Esophagus muscularis mucosa (tissue), 4 donors: Measurements from ENCODE around the gene HYAL1. TPM values are rescaled to one million over a fixed set of nuclear protein-coding genes. Genes with fewer than 3 reads are reported as not detected.
A peak's percentile ranks its signal among the peaks of the same experiment; 100 is the strongest.

Experiments used
- DNase-seq: peaks from one replicate; pipeline ENCODE4 v3.0.0-alpha.2; 2017; ENCODE audit errors: extremely low spot score
- H3K27ac ChIP-seq, 4 donors: fragments of 200-600 bp; sonication (generic); replicated peaks in 1 of 4; 1 replicate in 3 of 4; 2 replicates in 1 of 4; pipeline ENCODE4 v1.5.1; 2016 to 2019; ENCODE audit warnings: mild to moderate bottlenecking in 1 of 4
- H3K27me3 ChIP-seq, 4 donors: fragments of 200-600 bp; sonication (generic); one replicate each; pipeline versions ENCODE4 v1.5.1 to v1.6.0; 2016 to 2019
- H3K36me3 ChIP-seq, 4 donors: fragments of 200-600 bp; sonication (generic); one replicate each; pipeline ENCODE4 v1.5.1; 2016 to 2019
- H3K4me1 ChIP-seq, 4 donors: fragments of 200-600 bp; sonication (generic); one replicate each; pipeline ENCODE4 v1.5.1; 2016 to 2019
- H3K4me3 ChIP-seq, 4 donors: fragments of 200-600 bp; sonication (generic); 1 replicate in 2 of 4; 2 replicates in 2 of 4; pipeline ENCODE4 v1.5.1; 2016 to 2019; ENCODE audit warnings: mild to moderate bottlenecking in 4 of 4, moderate library complexity in 1 of 4
- H3K9me3 ChIP-seq, 4 donors: fragments of 200-600 bp; sonication (generic); 1 replicate in 3 of 4; 2 replicates in 1 of 4; pipeline ENCODE4 v1.5.1; 2016 to 2019
- EP300 ChIP-seq: sonication (generic); formaldehyde crosslinking; IDR thresholded peaks from one replicate; pipeline ENCODE4 v1.6.1; 2017; ENCODE audit warnings: antibody characterized with exemption
- POLR2A ChIP-seq: fragments of 450-650 bp; IDR thresholded peaks from one replicate; pipeline ENCODE4 v1.6.1; 2017; ENCODE audit warnings: antibody characterized with exemption, moderate library complexity, mild to moderate bottlenecking, low read depth
- POLR2AphosphoS5 ChIP-seq, 2 donors: sonication (generic); formaldehyde crosslinking; IDR thresholded peaks; one replicate each; pipeline ENCODE4 v1.6.1; 2017; ENCODE audit warnings: antibody characterized with exemption in 2 of 2
- WGBS: methylation state at CpG from one replicate; pipeline ENCODE4 v1.1.5; 2018; 5-methylcytosine and 5-hydroxymethylcytosine counted together
- intact Hi-C: fragments of 100-400 bp; cut with DNase I; formaldehyde crosslinking; loops from one replicate; pipeline ENCODE4 v1.15.1; 2023
- total RNA-seq, 4 donors: library from RNA; depleted of rRNA; stranded (reverse); fragments of >200 nt; gene quantifications; one replicate each; pipeline versions ENCODE4 v1.1.0 to v1.2.1, GENCODE V29; 2016
- TF ChIP-seq, protein P1 (sequence below), 3 experiments: fragments of 200-600 bp in 2 of 3; fragments of 450-650 bp in 1 of 3; sonication (generic) in 2 of 3; IDR thresholded peaks; one replicate each; pipeline ENCODE4 v1.5.1; 2017 to 2019; ENCODE audit warnings: antibody characterized with exemption in 3 of 3, mild to moderate bottlenecking in 2 of 3, moderate library complexity in 1 of 3

Gene HYAL1
- total RNA-seq, 4 donors from 2014 or later = 8.3 to 15.6 (median 9.0) TPM

GRCh38 chr3:50271314-50271936, 31.9 kb downstream of the HYAL1 start:
- no peak for TF ChIP-seq POLR2AphosphoS5 (IDR thresholded peaks at IDR 0.05)
- TF ChIP-seq, protein P1, sequence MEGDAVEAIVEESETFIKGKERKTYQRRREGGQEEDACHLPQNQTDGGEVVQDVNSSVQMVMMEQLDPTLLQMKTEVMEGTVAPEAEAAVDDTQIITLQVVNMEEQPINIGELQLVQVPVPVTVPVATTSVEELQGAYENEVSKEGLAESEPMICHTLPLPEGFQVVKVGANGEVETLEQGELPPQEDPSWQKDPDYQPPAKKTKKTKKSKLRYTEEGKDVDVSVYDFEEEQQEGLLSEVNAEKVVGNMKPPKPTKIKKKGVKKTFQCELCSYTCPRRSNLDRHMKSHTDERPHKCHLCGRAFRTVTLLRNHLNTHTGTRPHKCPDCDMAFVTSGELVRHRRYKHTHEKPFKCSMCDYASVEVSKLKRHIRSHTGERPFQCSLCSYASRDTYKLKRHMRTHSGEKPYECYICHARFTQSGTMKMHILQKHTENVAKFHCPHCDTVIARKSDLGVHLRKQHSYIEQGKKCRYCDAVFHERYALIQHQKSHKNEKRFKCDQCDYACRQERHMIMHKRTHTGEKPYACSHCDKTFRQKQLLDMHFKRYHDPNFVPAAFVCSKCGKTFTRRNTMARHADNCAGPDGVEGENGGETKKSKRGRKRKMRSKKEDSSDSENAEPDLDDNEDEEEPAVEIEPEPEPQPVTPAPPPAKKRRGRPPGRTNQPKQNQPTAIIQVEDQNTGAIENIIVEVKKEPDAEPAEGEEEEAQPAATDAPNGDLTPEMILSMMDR (IDR thresholded peaks at IDR 0.05) = no peak
- no peak for TF ChIP-seq POLR2A
- TF ChIP-seq EP300 = no peak
- peak overlapping the region in 2 of 4 donors; percentile 13 to 23 for H3K27ac ChIP-seq
- WGBS = 77% methylated on average over 8 of the region's 10 CpGs
- peak overlapping the region in 1 of 4 donors; percentile 66 for H3K4me3 ChIP-seq
- H3K36me3 ChIP-seq = peaks cover 0 to 17% (median 6%) of the 10 kb centered on the region in 4 donors
- H3K27me3 ChIP-seq = peaks cover 0 to 33% (median 5%) of the 10 kb centered on the region in 4 donors
- DNase-seq = no peak
- intact Hi-C loops = loop anchor here (5.0 kb wide), 2 partner anchors 79 to 149 kb away; partner anchors contain the start of gene GNAT1
- H3K9me3 ChIP-seq = no peaks in the 10 kb centered on the region
- peaks cover 47 to 87% (median 73%) of the 10 kb centered on the region in 4 donors for H3K4me1 ChIP-seq

DNA sequence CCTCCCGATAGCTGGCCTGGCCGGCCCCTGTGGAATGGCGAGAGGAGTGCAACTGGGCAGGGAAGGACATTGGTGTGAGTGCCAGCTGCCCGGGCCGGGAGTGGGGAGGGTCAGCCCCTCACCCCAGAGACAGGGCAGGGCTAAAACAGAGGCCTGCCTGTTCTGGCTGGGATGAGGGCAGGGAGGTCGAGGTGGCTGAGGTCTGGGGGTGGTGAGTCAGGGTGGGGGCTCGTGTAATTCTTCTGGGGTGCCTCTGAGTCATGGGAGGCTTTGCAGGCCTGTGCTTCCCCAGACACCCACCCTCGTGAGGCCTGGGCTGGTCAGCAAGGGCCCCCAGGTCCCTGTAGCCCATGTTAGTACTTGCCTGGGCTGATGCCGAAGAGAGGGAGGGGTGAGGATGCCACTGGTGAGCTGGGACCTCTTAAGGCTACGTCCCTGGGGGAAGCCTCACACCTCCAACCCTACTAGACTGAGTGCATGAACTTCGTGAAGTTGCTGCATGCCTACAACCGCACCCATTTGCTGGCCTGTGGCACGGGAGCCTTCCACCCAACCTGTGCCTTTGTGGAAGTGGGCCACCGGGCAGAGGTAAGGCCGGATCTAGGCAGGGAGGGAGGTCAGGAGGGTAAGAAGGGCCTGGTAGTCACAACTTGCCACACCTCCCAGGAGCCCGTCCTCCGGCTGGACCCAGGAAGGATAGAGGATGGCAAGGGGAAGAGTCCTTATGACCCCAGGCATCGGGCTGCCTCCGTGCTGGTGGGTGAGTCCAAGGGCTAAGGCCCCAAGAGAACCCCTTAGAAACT, 32.8 kb downstream of the HYAL1 start:
- no peaks in the 10 kb centered on the region for H3K9me3 ChIP-seq
- H3K4me3 ChIP-seq = peak overlapping the region; percentile 35 to 74 (median 63)
- peaks cover 0 to 25% (median 5%) of the 10 kb centered on the region in 4 donors for H3K27me3 ChIP-seq
- DNase-seq = no peak
- TF ChIP-seq POLR2AphosphoS5 (IDR thresholded peaks at IDR 0.05) (peak in 1 of 2 donors; percentile 24), EP300 (no peak)
- WGBS = 87% methylated on average over 15 of the region's 19 CpGs
- H3K4me1 ChIP-seq = peaks cover 55 to 93% (median 77%) of the 10 kb centered on the region in 4 donors
- H3K27ac ChIP-seq = peak overlapping the region; percentile 23 to 100 (median 94)
- peaks cover 0 to 10% (median under 1%) of the 10 kb centered on the region in 4 donors for H3K36me3 ChIP-seq
- intact Hi-C loops = loop anchor here (5.0 kb wide), 2 partner anchors 78 to 148 kb away; partner anchors contain the start of gene GNAT1

- intact Hi-C loops = loop anchor here (5.0 kb wide), 2 partner anchors 78 to 148 kb away; partner anchors contain the start of gene GNAT1
- Histone ChIP-seq H3K27ac (peak overlapping the region; percentile 93 to 100 (median 96)), H3K27me3 (peaks cover 0 to 19% (median 5%) of the 10 kb centered on the region in 4 donors), H3K4me1 (peaks cover 61 to 93% (median 78%) of the 10 kb centered on the region in 4 donors), H3K9me3 (no peaks in the 10 kb centered on the region), H3K4me3 (peak overlapping the region; percentile 35 to 74 (median 63)), H3K36me3 (peaks cover 0 to 4% (median 0%) of the 10 kb centered on the region in 4 donors)
- 68% methylated on average over 2 of the region's 8 CpGs for WGBS
- no peak for DNase-seq
- TF ChIP-seq, protein P1 (IDR thresholded peaks at IDR 0.05) = no peak
- no peak for TF ChIP-seq EP300
- no peak for TF ChIP-seq POLR2AphosphoS5 (IDR thresholded peaks at IDR 0.05)
- TF ChIP-seq POLR2A = no peak
These were observed 33.4 kb downstream of the HYAL1 start for GRCh38 chr3:50269977-50270413.

DNA sequence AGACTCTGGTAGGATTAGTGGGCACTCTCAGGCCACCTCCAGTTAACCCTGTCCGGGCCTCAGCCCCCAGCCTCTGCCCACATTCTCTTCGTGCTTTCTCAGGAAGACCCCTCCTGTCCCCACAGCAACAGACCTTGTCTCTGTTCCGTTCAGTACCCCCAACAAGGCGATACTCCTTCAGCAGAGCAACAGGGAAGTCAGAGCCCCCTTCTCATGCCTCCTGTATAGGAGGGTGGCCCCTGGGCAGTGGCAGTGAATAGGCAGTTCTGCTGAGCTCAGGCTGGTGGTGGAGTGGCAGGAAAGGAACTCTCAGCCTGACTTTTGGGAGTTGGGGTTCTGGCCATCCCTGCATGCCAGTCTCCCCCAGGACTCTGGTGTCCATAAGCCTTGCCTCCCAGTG, 33.9 kb downstream of the HYAL1 start:
- peak overlapping the region; percentile 35 to 74 (median 63) for H3K4me3 ChIP-seq
- H3K36me3 ChIP-seq = peaks cover 0 to 4% (median 0%) of the 10 kb centered on the region in 4 donors
- 72% methylated on average over 2 of the region's 4 CpGs for WGBS
- H3K27ac ChIP-seq = peak overlapping the region; percentile 93 to 100 (median 96)
- no peak for DNase-seq
- intact Hi-C loops = no loop called here
- TF ChIP-seq POLR2A (no peak), EP300 (no peak), POLR2AphosphoS5 (IDR thresholded peaks at IDR 0.05) (no peak)
- TF ChIP-seq, protein P1 (IDR thresholded peaks at IDR 0.05) = no peak
- H3K9me3 ChIP-seq = no peaks in the 10 kb centered on the region
- H3K27me3 ChIP-seq = peaks cover 0 to 14% (median 1%) of the 10 kb centered on the region in 4 donors
- H3K4me1 ChIP-seq = peaks cover 63 to 93% (median 78%) of the 10 kb centered on the region in 4 donors
